HepG2 (cell line): Measurements from ENCODE around the gene TRIM62. TPM values are rescaled to one million over a fixed set of nuclear protein-coding genes. Genes with fewer than 3 reads are reported as not detected.

Source experiments
- ATAC-seq: fragments of 200-7000 bp; cut with Tn5 transposase; 3 replicates; pipeline ENCODE4 v1.9.1; 2020; ENCODE audit warnings: mild to moderate bottlenecking, moderate library complexity
- BruUV-seq: library from RNA; stranded (reverse); fragments of 400-500 nt; replicated peaks from 2 replicates; lab custom pipeline; 2021; lab: Mats Ljungman, UMichigan
- CTCF ChIA-PET: fragments of 300-600 bp; formaldehyde crosslinking; extraction: SDS; loops from one replicate; lab custom pipeline; 2021; ENCODE audit warnings: low total read pairs, inconsistent platforms, low intra/inter-chr PET ratio; lab: Yijun Ruan, JAX
- POLR2A ChIA-PET: fragments of 350-600 bp; sonication (Branson Sonifier 250); formaldehyde crosslinking; loops from one replicate; lab custom pipeline; 2020; ENCODE audit warnings: antibody characterized with exemption, inconsistent platforms; lab: Yijun Ruan, JAX
- DNase-seq: peaks from one replicate; pipeline ENCODE4 v3.0.0-alpha.2; 2015; ENCODE audit warnings: low spot score
- FAIRE-seq: peaks from 3 replicates; lab custom pipeline; 2011; peaks lifted over from hg19 to GRCh38; lab: Jason Lieb, UNC
- H2AFZ ChIP-seq: one replicate; pipeline ENCODE4 v1.6.1; 2011; ENCODE audit warnings: low read length, inconsistent platforms
- H3K27ac ChIP-seq: fragments of 300-600 bp; 3 replicates; pipeline ENCODE4 v1.8.0; 2011; ENCODE audit warnings: mixed run types, mild to moderate bottlenecking, mixed read lengths, low read length, inconsistent platforms; ENCODE audit not compliant: insufficient read depth; ENCODE audit errors: extremely low read length
- H3K27me3 ChIP-seq, 2 experiments: fragments of 200-600 bp in 1 of 2; 2 replicates in 1 of 2; 3 replicates in 1 of 2; pipeline versions ENCODE4 v1.6.0 to v1.8.0; 2011; ENCODE audit warnings: low read length in 2 of 2, mild to moderate bottlenecking in 2 of 2, moderate library complexity in 2 of 2, inconsistent platforms in 1 of 2; ENCODE audit not compliant: insufficient read depth in 2 of 2, control insufficient read depth in 1 of 2
- H3K36me3 ChIP-seq, 2 experiments: fragments of 200-600 bp in 1 of 2; replicated peaks in 1 of 2; 2 replicates in 1 of 2; 3 replicates in 1 of 2; pipeline versions ENCODE4 v1.5.1 to v1.8.0; 2011; ENCODE audit warnings: low read length in 2 of 2, inconsistent platforms in 1 of 2; ENCODE audit not compliant: insufficient read depth in 2 of 2, control insufficient read depth in 1 of 2
- H3K4me1 ChIP-seq: 2 replicates; pipeline ENCODE4 v1.5.1; 2012; ENCODE audit warnings: low read length, inconsistent platforms; ENCODE audit not compliant: insufficient read depth
- H3K4me2 ChIP-seq: 2 replicates; pipeline ENCODE4 v1.6.0; 2011; ENCODE audit warnings: low read depth, low read length, inconsistent platforms
- H3K4me3 ChIP-seq, 3 experiments: fragments of 200-600 bp in 1 of 3; sonication (generic), shearing (Covaris generic) in 1 of 3; replicated peaks in 1 of 3; 2 replicates each; pipeline ENCODE4 v1.5.1; 2011 to 2016; ENCODE audit warnings: low read length in 3 of 3, inconsistent platforms in 2 of 3, low read depth in 2 of 3, mild to moderate bottlenecking in 2 of 3, control low read depth in 1 of 3, mixed read lengths in 1 of 3; ENCODE audit not compliant: insufficient read depth in 1 of 3
- H3K79me2 ChIP-seq: one replicate; pipeline ENCODE4 v1.6.1; 2011; ENCODE audit warnings: low read length, inconsistent platforms; ENCODE audit not compliant: insufficient read depth
- H3K9ac ChIP-seq: 2 replicates; pipeline ENCODE4 v1.6.0; 2011; ENCODE audit warnings: mild to moderate bottlenecking, low read depth, low read length, inconsistent platforms; ENCODE audit not compliant: insufficient read depth
- H3K9me3 ChIP-seq: 2 replicates; pipeline ENCODE4 v1.5.1; 2012; ENCODE audit warnings: mild to moderate bottlenecking, low read length
- H4K20me1 ChIP-seq: 2 replicates; pipeline ENCODE4 v1.6.0; 2011; ENCODE audit warnings: inconsistent platforms, mild to moderate bottlenecking, low read length, moderate library complexity; ENCODE audit not compliant: insufficient read depth
- ARNT2 ChIP-seq: sonication (generic); formaldehyde crosslinking; IDR thresholded peaks from 2 replicates; pipeline ENCODE4 v1.8.0; 2022; ENCODE audit warnings: mild to moderate bottlenecking, low read depth, missing genetic modification reagents, moderate library complexity
- HNRNPK ChIP-seq: fragments of 200-400 bp; formaldehyde crosslinking; IDR thresholded peaks from 2 replicates; pipeline ENCODE4 v1.6.1; 2018; ENCODE audit warnings: low read length, low read depth, moderate library complexity, mild to moderate bottlenecking; ENCODE audit not compliant: poor library complexity, severe bottlenecking
- ZNF441 ChIP-seq: sonication (generic); formaldehyde crosslinking; IDR thresholded peaks from 2 replicates; pipeline ENCODE4 v1.7.0; 2021; ENCODE audit warnings: missing genetic modification reagents, borderline replicate concordance
- WGBS: methylation state at CpG from one replicate; pipeline ENCODE4 v1.1.6; 2017; ENCODE audit warnings: low lambda C conversion rate; 5-methylcytosine and 5-hydroxymethylcytosine counted together
- in situ Hi-C: cut with HindIII; loops from 2 replicates; pipeline ENCODE4 v1.10.0; 2017; ENCODE audit warnings: low pct_unique_long_range_greater_than_20kb; ENCODE audit not compliant: extremely low pct_ligation_motif_present
- intact Hi-C: fragments of 100-400 bp; cut with micrococcal nuclease; formaldehyde crosslinking; loops from one replicate; pipeline ENCODE4 v1.10.0; 2022; ENCODE audit not compliant: unreplicated experiment
- polyA plus RNA-seq, 8 experiments: library from polyadenylated mRNA; depleted of rRNA in 3 of 8; stranded (reverse) in 7 of 8; unstranded in 1 of 8; fragments of >200 nt; fragmentation: Illumina TruSeq in 4 of 8; extraction: Trizol in 4 of 8; gene quantifications; 2 replicates each; pipeline versions ENCODE4 v1.2.1 to v1.2.3, GENCODE V29; 2011 to 2016; ENCODE audit warnings: low read depth in 4 of 8, missing spikeins in 1 of 8, mixed read lengths in 1 of 8; ENCODE audit not compliant: insufficient read depth in 1 of 8
- total RNA-seq, 5 experiments: library from RNA; depleted of rRNA; stranded (reverse); fragments of >200 nt; fragmentation: Illumina TruSeq; extraction: Trizol; gene quantifications; 2 replicates each; pipeline ENCODE4 v1.2.3, GENCODE V29; 2016; ENCODE audit warnings: low read depth in 1 of 5
- TF ChIP-seq, protein P1 (sequence below): sonication (generic); formaldehyde crosslinking; IDR thresholded peaks from 2 replicates; pipeline ENCODE4 v1.5.1; 2020; ENCODE audit warnings: mild to moderate bottlenecking, moderate library complexity, missing genetic modification reagents
- TF ChIP-seq, protein P2 (sequence below): IDR thresholded peaks from 2 replicates; pipeline ENCODE4 v1.6.1; 2016; ENCODE audit warnings: missing genetic modification reagents, missing compliant biosample characterization
- TF ChIP-seq, protein P3 (sequence below): IDR thresholded peaks from 2 replicates; pipeline ENCODE4 v1.6.1; 2012; ENCODE audit warnings: low read length, improper control_type of control experiment

The TRIM62 gene
- total and polyA plus RNA-seq, 2 of the 13 experiments (the other 11 are each of a cell fraction or from before 2014, with no cell fraction given): 0.53 to 0.57 TPM

DNA sequence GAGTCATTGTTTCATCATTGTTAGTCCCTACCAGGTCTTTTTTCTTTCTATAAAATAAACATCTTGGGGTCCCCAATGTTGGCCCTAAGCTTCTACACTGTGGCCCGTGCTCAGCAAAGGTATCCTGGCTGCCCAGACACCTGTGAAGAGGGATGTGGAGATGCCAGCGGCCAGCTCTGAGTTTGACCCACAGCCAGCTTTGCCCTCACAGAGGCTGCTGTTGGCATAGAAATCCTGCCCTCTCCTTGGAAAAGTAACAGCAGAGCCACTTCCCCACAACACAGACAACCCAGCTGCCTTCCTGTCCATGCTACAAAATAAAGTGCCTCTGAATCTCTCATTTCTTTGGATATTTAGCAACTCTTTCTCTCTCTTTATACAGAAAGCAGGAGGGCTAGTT, 6.0 kb downstream of the TRIM62 start:
- H3K4me2 ChIP-seq: no peak overlapping the region
- no peak for ATAC-seq
- intact Hi-C loops (no loop called here), in situ Hi-C loops (loop anchor here (10.0 kb wide), 1 partner anchor 61 kb away; no protein-coding TSS in a partner anchor)
- no peak overlapping the region for H3K9ac ChIP-seq
- peaks cover 17% of the 10 kb centered on the region for H3K4me1 ChIP-seq
- no peaks in the 10 kb centered on the region for H3K27me3 ChIP-seq
- H2AFZ ChIP-seq: no peak overlapping the region
- H3K36me3 ChIP-seq: 0 out of 5 replicates have a peak, but pooled peaks cover 0 to 1% of the 10 kb centered on the region in 2 experiments
- CTCF ChIA-PET: no interaction called here
- H3K9me3 ChIP-seq: no peaks in the 10 kb centered on the region
- H4K20me1 ChIP-seq: no peaks in the 10 kb centered on the region
- no peak overlapping the region for H3K4me3 ChIP-seq
- BruUV-seq: no TSS peak
- TF ChIP-seq ARNT2 (CRISPR knock-in tag) (no peak), ZNF441 (CRISPR knock-in tag) (no peak), HNRNPK (no peak)
- TF ChIP-seq, protein P1, sequence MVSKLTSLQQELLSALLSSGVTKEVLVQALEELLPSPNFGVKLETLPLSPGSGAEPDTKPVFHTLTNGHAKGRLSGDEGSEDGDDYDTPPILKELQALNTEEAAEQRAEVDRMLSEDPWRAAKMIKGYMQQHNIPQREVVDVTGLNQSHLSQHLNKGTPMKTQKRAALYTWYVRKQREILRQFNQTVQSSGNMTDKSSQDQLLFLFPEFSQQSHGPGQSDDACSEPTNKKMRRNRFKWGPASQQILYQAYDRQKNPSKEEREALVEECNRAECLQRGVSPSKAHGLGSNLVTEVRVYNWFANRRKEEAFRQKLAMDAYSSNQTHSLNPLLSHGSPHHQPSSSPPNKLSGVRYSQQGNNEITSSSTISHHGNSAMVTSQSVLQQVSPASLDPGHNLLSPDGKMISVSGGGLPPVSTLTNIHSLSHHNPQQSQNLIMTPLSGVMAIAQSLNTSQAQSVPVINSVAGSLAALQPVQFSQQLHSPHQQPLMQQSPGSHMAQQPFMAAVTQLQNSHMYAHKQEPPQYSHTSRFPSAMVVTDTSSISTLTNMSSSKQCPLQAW (CRISPR knock-in tag): no peak
- TF ChIP-seq, protein P2, sequence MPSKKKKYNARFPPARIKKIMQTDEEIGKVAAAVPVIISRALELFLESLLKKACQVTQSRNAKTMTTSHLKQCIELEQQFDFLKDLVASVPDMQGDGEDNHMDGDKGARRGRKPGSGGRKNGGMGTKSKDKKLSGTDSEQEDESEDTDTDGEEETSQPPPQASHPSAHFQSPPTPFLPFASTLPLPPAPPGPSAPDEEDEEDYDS (CRISPR knock-in tag): no peak
- TF ChIP-seq, protein P3, sequence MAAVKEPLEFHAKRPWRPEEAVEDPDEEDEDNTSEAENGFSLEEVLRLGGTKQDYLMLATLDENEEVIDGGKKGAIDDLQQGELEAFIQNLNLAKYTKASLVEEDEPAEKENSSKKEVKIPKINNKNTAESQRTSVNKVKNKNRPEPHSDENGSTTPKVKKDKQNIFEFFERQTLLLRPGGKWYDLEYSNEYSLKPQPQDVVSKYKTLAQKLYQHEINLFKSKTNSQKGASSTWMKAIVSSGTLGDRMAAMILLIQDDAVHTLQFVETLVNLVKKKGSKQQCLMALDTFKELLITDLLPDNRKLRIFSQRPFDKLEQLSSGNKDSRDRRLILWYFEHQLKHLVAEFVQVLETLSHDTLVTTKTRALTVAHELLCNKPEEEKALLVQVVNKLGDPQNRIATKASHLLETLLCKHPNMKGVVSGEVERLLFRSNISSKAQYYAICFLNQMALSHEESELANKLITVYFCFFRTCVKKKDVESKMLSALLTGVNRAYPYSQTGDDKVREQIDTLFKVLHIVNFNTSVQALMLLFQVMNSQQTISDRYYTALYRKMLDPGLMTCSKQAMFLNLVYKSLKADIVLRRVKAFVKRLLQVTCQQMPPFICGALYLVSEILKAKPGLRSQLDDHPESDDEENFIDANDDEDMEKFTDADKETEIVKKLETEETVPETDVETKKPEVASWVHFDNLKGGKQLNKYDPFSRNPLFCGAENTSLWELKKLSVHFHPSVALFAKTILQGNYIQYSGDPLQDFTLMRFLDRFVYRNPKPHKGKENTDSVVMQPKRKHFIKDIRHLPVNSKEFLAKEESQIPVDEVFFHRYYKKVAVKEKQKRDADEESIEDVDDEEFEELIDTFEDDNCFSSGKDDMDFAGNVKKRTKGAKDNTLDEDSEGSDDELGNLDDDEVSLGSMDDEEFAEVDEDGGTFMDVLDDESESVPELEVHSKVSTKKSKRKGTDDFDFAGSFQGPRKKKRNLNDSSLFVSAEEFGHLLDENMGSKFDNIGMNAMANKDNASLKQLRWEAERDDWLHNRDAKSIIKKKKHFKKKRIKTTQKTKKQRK: no peak
- TF ChIP-seq, all 625 proteins: peak for 0
- Histone ChIP-seq H3K79me2 (no peaks in the 10 kb centered on the region), H3K27ac (no peak overlapping the region)
- FAIRE-seq (no peak), DNase-seq (no peak)
- POLR2A ChIA-PET: no interaction called here
- WGBS: 93% methylated on average over 2 of the region's 2 CpGs
